Activated CD4-positive, alpha-beta T cell treated with anti-CD3 and anti-CD28 coated beads, Interleukin-2, amount 50 U/mL, for 16 hours (primary cell): ENCODE data around the gene TTC34.
A peak's percentile ranks its signal among the peaks of the same experiment; 100 is the strongest.

ENCODE experiments used
- DNase-seq: peaks from one replicate; pipeline ENCODE4 v3.0.0-alpha.2; 2020

Gene TTC34

DNA sequence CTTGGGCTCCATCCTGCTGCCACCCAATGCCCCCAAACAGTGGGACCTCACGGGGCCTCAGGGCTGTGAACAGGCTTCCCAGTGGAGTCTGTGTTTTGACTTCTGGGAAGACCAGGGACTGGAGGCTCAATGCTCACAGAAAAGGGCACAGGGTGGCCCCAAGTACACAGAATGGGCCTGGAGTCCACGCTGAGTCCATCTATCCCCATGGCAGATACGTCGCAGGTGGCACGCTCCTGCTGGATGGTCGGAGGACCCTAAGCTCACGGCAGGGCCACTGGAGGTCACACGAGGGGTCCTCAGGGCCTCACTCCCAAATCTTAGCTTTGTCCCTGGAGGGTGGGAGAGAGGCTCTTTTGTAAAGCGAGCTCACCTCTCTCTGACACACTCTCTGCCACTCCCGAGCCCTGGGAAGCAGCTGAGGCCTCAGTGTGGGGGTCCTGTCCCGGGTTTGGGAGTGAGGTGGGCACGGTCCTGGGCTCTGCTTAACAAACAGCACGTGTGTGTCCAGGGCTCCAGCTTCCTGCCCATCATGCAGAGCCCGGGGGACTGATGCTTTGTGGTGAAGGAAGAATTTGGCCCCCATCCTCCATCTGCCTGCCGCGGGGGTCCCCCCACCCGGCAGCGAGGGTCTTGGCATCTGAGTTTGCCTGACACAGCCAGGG is 27.2 kb upstream of the TTC34 start:
- no peak for DNase-seq

DNA sequence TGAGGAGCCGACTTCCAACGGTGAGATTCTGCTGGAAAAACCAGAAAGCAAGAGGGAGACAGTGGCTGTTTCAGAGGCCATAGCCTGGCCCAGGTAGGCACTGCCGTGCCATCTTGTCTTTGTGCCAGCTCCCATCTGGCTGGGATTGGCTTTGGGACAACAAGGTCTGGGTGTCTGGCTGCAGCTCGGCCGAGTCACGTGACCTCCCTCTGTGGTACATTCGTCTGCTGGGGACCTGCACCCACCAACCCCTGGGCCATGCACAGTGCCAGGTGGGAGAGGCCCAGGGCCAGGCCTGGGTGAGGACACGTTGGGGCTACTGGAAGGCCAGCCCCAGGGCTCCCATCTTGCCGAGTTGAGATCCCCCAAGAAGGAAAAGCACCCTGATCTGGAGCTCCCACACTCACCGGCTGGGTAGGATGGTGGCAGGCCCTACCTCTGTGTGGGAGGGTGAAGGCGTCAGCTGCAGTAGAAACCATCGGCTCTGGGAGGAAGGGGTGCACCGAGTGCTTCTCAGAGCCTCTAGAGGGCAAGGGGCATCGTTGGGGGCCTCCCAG is 25.3 kb upstream of the TTC34 start:
- DNase-seq: no peak

DNA sequence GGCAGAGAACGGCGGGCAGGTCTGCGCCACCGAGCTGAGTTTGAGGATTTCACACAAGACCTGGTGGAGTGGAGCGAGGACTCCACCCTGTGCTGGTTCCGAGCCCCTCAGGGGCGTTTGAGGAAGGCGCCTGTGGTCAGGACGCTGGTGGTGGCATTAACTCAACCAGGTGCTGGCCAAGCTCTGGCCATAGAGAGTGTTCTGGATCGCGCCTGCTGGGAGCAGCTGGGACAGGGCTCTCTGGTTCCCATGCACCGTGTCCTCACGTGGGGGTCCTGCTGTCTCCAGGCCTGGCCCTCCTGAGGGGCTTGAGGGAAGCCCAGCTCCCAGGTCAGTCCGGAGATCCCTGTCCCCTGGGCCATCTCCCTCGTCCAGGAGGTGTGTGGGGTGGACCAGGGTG is 24.8 kb upstream of the TTC34 start:
- DNase-seq: no peak

DNA sequence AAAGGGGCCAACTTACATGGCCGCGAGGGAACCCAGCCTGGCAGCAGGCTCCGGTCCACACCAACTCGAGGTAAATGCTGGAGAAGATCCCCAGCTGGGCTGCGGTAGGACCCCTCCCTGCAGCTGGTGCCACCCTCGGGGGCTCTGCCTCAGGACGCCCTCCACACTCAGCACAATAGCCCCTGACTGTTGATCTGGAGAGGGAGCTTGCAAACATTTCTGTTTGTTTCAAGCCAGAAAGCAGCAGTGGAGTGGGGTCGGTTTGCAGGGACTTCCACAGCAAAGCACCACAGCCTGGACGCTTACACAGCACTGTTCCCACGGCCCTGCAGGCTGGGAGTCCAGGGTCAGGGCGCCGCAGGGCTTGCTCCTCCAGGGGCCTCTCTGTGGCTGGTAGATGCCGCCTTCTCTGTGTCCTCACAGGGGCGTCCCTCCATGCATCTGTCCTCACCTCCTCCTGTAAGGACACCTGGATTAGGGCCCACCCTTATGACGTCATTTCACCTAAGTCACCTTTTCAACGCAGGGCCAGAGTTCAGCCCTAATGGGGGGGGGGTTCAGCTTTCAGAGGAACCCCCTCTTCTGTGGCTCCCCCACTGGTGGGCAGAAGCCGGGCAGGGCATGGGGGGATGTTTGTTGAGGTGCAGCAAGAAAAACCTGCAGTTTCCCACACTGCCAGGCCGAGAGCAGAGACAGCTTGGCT is 24.1 kb upstream of the TTC34 start:
- no peak for DNase-seq

DNA sequence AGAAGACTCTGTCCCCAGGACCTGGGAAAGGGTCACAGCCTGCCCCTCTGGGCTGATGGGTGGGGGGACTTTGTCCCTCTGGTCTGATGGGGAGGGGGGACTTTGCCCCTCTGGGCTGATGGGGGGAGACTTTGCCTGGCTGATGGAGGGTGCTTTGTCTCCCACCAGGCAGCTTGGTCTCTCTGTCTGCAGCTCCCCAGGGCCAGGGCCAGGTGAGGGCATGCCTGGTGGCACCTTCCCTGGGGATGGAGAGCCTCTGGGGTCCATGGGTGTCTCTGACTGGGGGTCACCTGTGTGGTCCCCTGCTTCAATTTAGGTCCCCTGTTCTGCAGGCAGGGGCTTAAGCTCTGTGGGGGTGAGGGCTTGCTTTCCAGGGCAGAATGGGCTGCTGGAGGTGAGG is 23.5 kb upstream of the TTC34 start:
- no peak for DNase-seq

DNA sequence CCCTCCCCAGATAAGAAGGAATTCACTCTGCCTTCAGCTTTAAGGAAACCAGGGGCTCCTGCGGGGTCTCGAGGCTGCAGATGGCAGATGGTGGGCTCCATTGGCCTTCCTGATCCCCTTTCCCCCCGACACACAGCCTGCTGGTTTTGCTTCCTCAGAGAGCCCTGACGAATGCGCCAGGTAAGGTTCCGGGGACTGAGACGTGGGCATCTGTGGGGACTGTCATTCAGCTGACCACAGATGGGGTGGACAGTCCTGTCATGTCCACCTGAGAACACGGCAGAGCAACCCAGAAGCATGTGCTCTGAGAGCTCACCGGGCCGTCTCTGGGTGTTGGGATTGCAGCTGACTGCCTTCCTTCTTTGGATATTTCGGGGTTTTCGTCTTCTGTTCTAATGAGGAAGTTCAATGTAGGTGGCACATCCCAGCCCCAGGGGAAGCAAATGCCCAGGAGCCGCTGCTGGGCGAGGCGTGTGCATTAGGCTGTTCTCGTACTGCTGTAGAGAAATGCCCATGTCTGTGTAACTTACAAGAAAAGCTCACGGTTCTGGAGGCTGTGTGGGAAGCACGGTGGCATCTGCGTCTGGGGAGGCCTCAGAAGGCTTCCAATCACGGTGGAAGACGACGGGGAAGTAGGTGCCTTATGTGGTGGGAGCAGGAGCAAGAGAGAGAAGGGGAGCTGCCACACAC is 22.6 kb upstream of the TTC34 start:
- DNase-seq: no peak

DNA sequence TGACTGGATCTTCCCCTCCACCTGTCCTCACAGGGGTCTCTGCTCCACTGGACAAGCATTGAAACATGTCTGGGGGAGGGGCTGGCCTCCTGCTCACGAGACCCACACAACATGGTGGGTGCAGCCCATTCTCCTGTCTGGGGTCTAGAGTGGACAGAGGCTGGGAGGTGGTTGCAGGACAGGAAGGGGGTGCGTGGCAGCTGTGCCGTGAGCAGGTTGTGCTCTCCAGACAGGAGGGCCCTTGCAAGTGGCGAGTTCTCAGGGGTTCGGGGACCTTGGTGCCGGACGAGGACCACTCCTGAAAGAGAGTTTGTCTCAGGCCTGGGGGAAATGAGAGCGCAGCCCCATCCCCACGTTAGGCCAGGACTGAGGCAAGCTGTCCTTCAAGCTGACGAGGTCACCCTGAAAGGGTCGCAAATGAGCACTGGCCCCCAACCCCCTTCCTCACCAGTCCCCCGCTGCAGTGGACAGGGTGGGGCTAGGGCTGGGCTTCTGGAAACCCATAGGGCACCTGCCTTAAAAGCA is 21.2 kb upstream of the TTC34 start:
- no peak for DNase-seq

DNA sequence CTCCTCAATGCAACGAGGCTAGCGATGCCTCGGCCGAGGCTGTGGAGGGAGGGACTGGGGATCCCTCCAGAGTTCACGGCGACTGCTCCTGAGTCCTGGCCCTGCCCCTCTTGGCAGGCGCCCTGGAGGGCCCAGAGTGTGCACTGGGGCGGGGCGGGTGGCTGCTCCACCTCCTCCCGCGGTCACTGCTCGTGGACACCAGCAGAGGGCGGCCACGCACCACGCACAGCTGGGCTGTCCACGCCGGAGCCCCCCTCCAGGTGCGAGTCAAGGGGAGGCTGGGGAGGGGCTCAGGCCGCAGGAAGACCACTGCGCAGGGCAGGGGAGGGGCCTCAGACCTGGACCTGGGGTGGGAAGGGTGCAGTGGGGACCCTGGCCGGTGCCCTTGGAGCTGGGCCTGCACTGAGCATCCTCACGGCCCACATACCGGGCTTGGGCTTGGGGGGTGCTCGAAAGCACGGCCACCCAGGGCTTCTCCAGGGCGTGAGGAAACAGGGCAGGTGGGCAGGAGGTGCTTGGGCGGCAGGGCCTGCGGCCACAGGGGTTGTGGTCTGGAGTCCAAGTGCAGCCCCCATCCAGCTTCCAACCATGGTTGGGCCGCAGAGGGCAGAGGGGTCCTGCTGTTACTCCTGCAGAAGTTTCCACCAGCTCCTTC is 20.6 kb upstream of the TTC34 start:
- peak; percentile 22 for DNase-seq

DNA sequence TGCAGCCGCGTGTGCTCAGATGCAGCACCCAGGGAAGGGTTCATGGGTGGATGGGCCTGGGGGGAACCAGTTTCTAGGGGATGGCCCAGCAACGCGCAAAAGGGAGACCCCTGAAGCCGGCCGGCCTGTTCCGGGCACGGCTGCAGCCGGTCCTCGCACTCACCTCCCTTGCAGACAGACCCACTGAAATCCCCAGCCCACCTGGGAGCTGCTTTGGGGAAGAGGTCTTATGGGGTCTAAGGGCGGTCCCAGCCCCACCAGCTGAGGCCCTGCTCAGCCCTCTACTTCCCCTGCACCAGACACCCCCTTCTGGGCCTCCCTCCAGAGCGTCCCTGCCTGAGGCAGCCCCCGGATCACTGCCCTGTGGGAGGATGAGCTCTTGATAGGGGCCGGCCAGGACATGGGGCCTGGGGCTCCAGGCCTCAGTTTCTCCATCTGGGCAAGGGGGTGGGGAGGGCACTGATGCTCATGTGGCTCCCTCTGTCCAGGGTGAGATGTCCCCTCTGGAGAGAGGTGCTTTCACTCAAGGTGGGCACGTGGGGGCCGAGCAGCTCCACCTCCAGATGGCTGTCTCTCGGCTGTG is 20.0 kb upstream of the TTC34 start:
- DNase-seq: no peak

DNA sequence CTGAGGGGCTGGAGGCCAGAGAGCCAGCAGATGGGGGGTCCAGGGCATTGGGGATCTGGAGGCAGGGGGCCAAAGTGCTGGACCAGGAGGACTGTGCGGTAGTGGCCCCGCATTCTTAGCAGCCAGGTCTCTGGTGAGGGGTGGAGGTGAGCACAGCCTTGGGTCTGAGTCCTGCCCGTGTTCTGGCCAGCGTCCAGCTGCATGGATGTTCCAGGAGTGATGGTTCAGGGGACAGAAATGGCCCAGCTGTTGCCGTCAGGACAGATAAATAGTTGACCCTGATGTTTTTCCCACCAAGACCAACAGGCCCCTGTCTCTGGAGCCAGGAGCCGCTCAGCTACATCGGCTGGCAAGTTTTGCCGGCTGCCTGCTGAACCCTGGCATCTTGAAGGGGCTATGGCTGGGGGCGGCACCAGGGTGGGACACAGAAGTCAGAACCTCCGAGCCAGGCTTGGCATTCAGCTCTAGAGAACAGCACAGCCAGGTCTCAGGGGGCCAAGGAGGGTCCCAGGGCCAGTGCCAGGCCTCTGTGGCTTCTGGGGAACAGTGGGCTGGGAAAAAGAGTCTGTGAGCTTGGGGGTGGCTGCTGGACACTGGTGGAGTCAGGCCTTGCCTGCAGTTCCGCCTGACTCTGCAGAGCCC is 19.4 kb upstream of the TTC34 start:
- DNase-seq: no peak

DNA sequence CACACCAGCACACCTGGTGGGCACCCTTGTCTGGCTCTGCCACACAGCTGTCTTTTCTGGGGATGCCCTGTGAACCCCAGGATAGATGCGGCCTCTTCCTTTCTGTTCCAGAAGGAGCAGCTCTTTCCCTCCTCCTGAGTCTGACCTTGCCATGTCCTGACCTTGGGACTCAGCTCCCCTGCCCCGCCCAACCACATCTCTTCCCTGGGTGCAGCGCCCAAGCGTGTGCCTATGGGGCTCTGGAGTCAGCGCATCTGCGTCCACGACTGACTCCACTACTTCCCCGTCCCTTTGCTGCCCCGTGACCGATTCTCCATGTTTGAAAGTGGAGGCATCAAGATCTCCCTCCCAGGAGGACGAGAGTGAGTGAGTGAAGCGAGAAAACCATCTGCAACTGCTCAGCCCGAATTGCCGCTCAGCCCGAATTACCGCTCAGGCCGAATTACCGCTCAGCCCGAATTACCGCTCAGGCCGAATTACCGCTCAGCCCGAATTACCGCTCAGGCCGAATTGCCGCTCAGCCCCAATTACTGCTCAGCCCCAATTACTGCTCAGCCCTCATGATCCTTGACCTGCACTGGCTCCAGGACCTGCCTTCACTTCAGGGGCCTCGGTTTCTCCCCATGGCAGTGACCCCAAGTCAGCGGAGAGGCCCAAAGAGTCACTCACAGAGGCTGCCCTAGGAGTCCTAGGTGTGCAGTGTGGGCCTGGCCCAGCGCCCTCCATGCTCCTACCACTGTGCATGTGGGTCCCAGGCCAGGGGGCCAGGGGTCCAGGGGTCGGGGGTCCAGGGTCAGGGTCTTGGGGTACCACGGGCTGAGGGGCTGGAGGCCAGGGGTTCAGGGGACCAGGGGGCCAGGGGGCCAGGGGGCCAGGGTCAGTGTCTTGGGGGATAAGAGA is 18.6 kb upstream of the TTC34 start:
- DNase-seq: no peak

DNA sequence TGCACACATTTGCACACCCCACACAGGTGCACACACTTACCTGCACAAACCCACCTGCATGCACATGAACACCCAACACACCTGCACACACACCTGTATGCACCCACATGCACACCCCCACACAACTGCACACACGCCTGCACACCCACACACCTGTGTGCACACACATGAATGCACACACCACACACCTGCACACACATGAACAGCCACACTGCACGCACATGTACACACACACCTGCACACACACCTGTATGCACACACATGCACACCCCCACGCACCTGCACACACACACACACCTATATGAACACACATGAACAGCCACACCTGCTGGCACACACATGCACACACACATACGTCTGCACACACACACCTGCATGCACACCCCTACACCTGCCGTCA is 17.9 kb upstream of the TTC34 start:
- no peak for DNase-seq

DNA sequence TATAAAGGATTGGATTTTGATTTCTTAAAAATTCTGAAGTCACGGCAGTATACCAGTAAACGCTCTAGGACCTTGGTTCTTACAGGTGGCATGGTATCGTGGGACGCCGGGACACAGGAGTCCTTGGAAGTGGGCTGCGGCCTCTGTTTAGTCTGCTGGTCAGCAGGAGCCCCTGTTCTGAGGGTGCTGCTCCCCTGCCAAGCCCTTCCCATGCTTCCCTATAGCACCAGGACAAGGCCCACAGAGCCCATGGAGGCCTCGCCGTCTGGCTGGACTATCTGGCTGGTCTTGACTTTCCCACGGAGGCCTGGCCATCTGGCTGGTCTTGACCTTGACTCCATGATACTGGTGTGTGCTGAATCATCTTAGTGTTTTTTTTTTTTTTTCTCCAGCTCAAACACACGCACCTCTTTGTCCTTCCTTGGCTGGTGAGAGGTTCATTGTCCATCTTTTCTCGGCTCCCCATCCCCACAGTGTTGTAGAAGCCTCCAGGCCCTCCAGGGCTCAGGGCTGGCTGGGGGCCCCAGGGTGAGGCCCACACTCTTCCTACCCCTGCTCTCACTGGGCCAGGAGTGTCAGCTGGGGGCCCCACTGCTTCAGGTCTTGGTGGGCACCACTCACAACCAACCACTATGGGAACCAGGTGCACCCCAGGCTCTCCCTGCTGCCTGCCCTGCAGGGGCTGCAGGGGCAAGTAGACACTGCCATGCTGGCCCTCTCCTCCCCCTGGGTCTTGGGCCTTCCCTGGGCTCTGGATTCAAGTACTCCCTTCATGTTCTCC is 16.5 kb upstream of the TTC34 start:
- no peak for DNase-seq

DNA sequence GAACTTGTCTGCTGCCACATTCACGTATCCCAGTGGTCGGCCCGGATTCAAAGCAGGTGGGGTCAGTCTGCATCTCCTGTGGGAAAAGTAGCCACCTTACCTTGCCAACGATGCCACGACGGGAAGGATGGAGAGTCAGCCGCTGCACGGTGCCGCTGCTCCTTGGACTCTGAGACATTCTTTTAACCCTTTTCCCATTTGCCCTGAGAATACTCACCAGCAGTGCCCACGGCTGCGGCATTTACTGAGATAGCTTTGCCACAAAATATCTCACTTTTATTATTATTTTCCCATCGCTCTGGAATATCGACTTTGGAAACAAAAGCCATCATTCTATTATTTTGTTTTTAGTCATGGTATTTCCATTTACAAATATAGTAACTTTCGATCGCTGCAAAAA is 15.3 kb upstream of the TTC34 start:
- no peak for DNase-seq

DNA sequence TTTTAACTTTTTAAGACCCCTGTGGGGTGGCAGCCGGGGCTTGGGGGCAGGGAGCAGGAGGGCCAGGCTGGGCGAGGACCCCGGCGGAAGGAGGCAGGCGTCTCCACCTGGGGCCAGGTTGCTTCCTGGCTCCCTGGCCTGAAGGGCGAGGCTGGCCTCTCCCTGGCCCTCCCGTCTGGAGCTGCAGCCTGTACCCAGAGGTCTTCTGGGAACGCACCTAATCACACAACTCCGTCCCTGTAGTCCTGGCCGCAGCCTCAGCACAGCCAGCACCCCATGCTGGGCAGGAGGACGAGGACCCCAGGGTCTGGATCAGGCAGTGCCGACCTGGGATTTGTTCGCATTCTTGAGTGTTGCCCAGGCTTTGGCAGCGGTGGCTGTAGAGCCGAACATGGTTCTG is 14.1 kb upstream of the TTC34 start:
- no peak for DNase-seq

DNA sequence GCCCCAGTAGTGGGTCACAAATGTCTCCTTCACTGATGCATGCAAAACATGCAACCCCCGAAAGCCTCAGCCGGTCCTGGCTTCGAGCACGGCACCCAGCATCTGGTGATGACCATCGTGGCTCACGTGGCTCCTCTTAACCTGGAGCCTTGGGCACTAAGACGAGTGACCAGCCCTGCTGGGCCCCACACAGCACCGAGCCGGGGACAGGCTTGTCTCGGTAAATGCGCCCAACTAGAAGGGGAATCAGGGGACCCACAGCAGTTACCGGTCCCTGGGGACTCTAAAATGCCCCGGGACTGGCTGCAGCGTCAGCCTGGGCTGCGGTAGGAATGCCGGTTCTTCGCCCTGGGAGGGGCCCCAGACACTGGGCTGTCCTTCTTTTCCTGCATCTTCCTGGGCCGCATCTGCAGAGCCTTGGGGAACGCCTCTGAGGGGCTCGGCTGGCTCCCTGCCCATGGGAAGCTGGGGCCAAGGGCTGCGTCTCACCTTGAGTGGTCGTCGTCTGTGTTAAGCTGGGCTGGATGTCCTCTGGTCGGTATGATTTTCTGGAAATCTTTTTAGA is 13.1 kb upstream of the TTC34 start:
- DNase-seq: no peak

DNA sequence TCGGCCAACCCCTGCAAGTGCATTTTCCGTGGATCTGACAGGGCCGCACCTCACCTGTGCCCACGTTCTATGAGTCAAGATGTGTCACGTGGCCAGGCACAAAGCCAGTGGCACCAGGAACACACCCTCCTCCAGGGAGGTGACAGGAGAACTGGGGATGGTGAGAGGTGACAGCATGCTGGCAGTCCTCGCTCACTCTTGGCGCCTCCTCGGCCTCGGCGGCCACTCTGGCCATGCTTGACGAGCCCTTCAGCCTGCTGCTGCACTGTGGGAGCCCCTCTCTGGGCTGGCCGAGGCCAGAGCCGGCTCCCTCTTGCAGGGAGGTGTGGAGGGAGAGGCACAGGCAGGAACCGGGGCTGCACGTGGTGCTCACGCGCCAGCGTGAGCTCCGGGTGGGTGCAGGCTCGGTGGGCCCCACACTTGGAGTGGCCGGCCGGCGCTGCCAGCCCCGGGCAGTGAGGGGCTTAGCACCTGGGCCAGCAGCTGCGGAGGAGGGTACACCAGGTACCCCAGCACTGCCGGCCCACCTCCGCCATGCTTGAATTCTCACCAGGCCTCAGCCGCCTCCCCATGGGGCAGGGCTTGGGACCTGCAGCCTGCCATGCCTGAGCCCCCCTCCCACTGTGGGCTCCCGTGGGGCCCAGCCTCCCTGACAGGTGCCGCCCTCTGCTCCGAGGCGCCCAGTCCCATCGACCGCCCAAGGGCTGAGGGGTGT is 11.6 kb upstream of the TTC34 start:
- DNase-seq: no peak

DNA sequence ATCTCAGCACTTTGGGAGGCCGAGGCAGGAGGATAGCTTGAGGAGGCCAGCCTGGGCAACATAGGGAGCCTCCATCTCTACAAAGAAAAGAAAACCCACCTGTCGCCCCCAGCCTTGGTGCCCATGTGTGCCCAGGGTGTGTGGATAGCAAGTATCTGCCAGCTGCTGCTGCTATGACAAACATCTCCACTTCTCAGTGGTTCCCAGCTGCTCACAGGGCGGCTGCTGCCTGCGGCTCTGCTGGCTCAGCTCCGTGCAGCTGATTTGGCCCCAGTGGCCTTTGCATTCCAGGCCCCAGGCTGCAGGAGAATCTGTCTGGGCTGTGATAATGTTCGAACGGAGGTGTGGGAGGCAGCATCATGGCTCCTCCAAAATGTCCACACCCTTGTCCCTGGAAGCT is 10.6 kb upstream of the TTC34 start:
- DNase-seq: no peak

DNA sequence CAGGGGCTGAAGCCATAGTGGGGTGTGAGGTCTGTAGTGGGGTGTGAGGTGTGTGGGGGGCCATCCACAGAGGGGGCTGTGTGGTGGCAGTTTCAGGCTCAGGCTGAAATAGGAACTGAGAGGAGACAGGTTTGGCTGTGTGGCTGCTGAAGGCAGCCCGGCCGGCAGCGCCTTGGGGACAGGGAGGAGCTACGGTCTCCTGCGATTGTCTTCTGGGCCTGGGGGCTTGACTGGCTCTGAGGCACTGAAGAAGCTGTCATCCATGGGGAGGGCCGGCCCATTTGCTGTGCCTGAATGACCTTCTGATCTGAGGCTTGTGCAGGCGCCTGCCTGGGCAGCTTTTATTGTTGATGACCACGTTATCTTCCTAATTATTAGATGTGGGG is 10.0 kb upstream of the TTC34 start:
- no peak for DNase-seq
